Neuronal stem cell (in vitro differentiated cells): ENCODE results near the gene DOCK4.

Experiments
- DNase-seq: peaks from one replicate; pipeline ENCODE4 v3.0.0-alpha.2; 2013; ENCODE audit warnings: low spot score
- H2AFZ ChIP-seq: one replicate; pipeline ENCODE4 v1.6.1; 2013; ENCODE audit warnings: mild to moderate bottlenecking, low read length, inconsistent platforms
- H2AK5ac ChIP-seq: 2 replicates; pipeline ENCODE4 v1.6.1; 2013; ENCODE audit warnings: low read depth, mild to moderate bottlenecking, inconsistent platforms, low read length, moderate library complexity, mixed read lengths
- H2BK120ac ChIP-seq: 2 replicates; pipeline ENCODE4 v1.6.1; 2013; ENCODE audit warnings: low read depth, mild to moderate bottlenecking, inconsistent platforms, low read length, moderate library complexity, mixed read lengths
- H2BK12ac ChIP-seq: one replicate; pipeline ENCODE4 v1.6.1; 2013; ENCODE audit warnings: low read length, inconsistent platforms
- H2BK15ac ChIP-seq: 2 replicates; pipeline ENCODE4 v1.6.1; 2013; ENCODE audit warnings: mild to moderate bottlenecking, low read length, inconsistent platforms, mixed read lengths
- H2BK5ac ChIP-seq: one replicate; pipeline ENCODE4 v1.6.1; 2013; ENCODE audit warnings: inconsistent platforms, mild to moderate bottlenecking, low read length, moderate library complexity
- H3K14ac ChIP-seq: one replicate; pipeline ENCODE4 v1.6.1; 2013; ENCODE audit warnings: low read length, inconsistent platforms
- H3K18ac ChIP-seq: 2 replicates; pipeline ENCODE4 v1.6.1; 2013; ENCODE audit warnings: low read length, inconsistent platforms
- H3K23ac ChIP-seq: 2 replicates; pipeline ENCODE4 v1.6.1; 2013; ENCODE audit warnings: low read depth, mild to moderate bottlenecking, mixed read lengths, low read length, inconsistent platforms; ENCODE audit not compliant: poor library complexity
- H3K27ac ChIP-seq: replicated peaks from 3 replicates; pipeline ENCODE4 v1.5.1; 2013; ENCODE audit warnings: low read length, inconsistent platforms
- H3K27me3 ChIP-seq, 3 experiments: 2 replicates each; pipeline ENCODE4 v1.6.1; 2013; ENCODE audit warnings: low read length in 3 of 3, mild to moderate bottlenecking in 2 of 3, inconsistent platforms in 1 of 3, low read depth in 1 of 3, mixed read lengths in 1 of 3, moderate library complexity in 1 of 3; ENCODE audit not compliant: control insufficient read depth in 3 of 3, insufficient read depth in 3 of 3
- H3K36me3 ChIP-seq, 2 donors: replicated peaks in 1 of 2; 2 replicates each; pipeline ENCODE4 v1.6.1; 2013; ENCODE audit warnings: low read length in 2 of 2; ENCODE audit not compliant: control insufficient read depth in 2 of 2, insufficient read depth in 2 of 2
- H3K4ac ChIP-seq: 2 replicates; pipeline ENCODE4 v1.6.1; 2013; ENCODE audit warnings: inconsistent platforms, mild to moderate bottlenecking, low read length, moderate library complexity
- H3K4me1 ChIP-seq, 2 donors: 1 replicate in 1 of 2; 2 replicates in 1 of 2; pipeline ENCODE4 v1.6.1; 2013; ENCODE audit warnings: low read length in 2 of 2, low read depth in 1 of 2; ENCODE audit not compliant: control insufficient read depth in 2 of 2, insufficient read depth in 1 of 2
- H3K4me2 ChIP-seq: one replicate; pipeline ENCODE4 v1.6.1; 2013; ENCODE audit warnings: mild to moderate bottlenecking, low read length, inconsistent platforms; ENCODE audit not compliant: insufficient read depth, poor library complexity, severe bottlenecking
- H3K4me3 ChIP-seq, 2 donors: 2 replicates each; pipeline ENCODE4 v1.5.1; 2013; ENCODE audit warnings: low read length in 2 of 2, mild to moderate bottlenecking in 2 of 2, inconsistent platforms in 1 of 2, moderate library complexity in 1 of 2
- H3K79me1 ChIP-seq: one replicate; pipeline ENCODE4 v1.6.1; 2013; ENCODE audit warnings: low read depth, mild to moderate bottlenecking, inconsistent platforms, low read length, moderate library complexity
- H3K9ac ChIP-seq: one replicate; pipeline ENCODE4 v1.6.1; 2013; ENCODE audit warnings: mild to moderate bottlenecking, low read depth, low read length, inconsistent platforms; ENCODE audit not compliant: poor library complexity
- H3K9me3 ChIP-seq, 2 donors: replicated peaks in 1 of 2; 2 replicates each; pipeline versions ENCODE3 to v1.6.1; 2013; ENCODE audit warnings: low read length in 2 of 2, mild to moderate bottlenecking in 2 of 2, inconsistent platforms in 1 of 2, low read depth in 1 of 2, mixed read lengths in 1 of 2, moderate library complexity in 1 of 2; ENCODE audit not compliant: control insufficient read depth in 2 of 2, insufficient read depth in 1 of 2
- H4K8ac ChIP-seq: one replicate; pipeline ENCODE4 v1.6.1; 2013; ENCODE audit warnings: low read depth, mild to moderate bottlenecking, inconsistent platforms, low read length, moderate library complexity
- H4K91ac ChIP-seq: one replicate; pipeline ENCODE4 v1.6.1; 2013; ENCODE audit warnings: low read length, low read depth, mild to moderate bottlenecking, inconsistent platforms; ENCODE audit not compliant: poor library complexity
- WGBS, 2 donors: extraction: QIAGEN DNeasy Blood & Tissue Kit; methylation state at CpG; one replicate each; pipeline ENCODE4 v1.1.7; 2013; ENCODE audit warnings: missing lambda C conversion rate in 2 of 2, mixed read lengths in 1 of 2; ENCODE audit not compliant: insufficient read length in 2 of 2, insufficient replicate concordance in 1 of 2; ENCODE audit errors: extremely low coverage in 2 of 2; 5-methylcytosine and 5-hydroxymethylcytosine counted together

The DOCK4 gene

GRCh38 chr7:111835066-111835465 is 371.1 kb downstream of the DOCK4 start:
- H3K23ac ChIP-seq, result no peak overlapping the region
- H2BK5ac ChIP-seq, result no peak overlapping the region
- no peak overlapping the region for H2BK12ac ChIP-seq
- no peak overlapping the region for H2AFZ ChIP-seq
- peaks cover 0 to 14% of the 10 kb centered on the region in 2 donors for H3K9me3 ChIP-seq
- no peak overlapping the region for H2BK15ac ChIP-seq
- no peak overlapping the region for H3K27ac ChIP-seq
- H4K91ac ChIP-seq, result no peak overlapping the region
- H4K8ac ChIP-seq, result no peak overlapping the region
- no peak overlapping the region for H3K4me2 ChIP-seq
- no peaks in the 10 kb centered on the region for H3K79me1 ChIP-seq
- no peak overlapping the region for H3K4ac ChIP-seq
- H3K27me3 ChIP-seq, result no peaks in the 10 kb centered on the region
- H3K14ac ChIP-seq, result no peak overlapping the region
- no peak for DNase-seq
- peaks cover 0 to 16% of the 10 kb centered on the region in 2 donors for H3K36me3 ChIP-seq
- H3K4me3 ChIP-seq, result no peak overlapping the region
- no peak overlapping the region for H3K9ac ChIP-seq
- H2AK5ac ChIP-seq, result no peak overlapping the region
- H2BK120ac ChIP-seq, result no peak overlapping the region
- no peaks in the 10 kb centered on the region for H3K4me1 ChIP-seq
- H3K18ac ChIP-seq, result no peak overlapping the region

GRCh38 chr7:111834367-111834766 is 371.8 kb downstream of the DOCK4 start:
- no peaks in the 10 kb centered on the region for H3K4me1 ChIP-seq
- H3K27ac ChIP-seq, result no peak overlapping the region
- H4K91ac ChIP-seq, result no peak overlapping the region
- no peak overlapping the region for H4K8ac ChIP-seq
- no peak overlapping the region for H3K18ac ChIP-seq
- no peak overlapping the region for H3K23ac ChIP-seq
- no peak for DNase-seq
- no peaks in the 10 kb centered on the region for H3K27me3 ChIP-seq
- no peak overlapping the region for H3K9ac ChIP-seq
- H3K79me1 ChIP-seq, result no peaks in the 10 kb centered on the region
- H2BK15ac ChIP-seq, result no peak overlapping the region
- H3K4me2 ChIP-seq, result no peak overlapping the region
- no peak overlapping the region for H2BK120ac ChIP-seq
- no peak overlapping the region for H2AK5ac ChIP-seq
- H3K4me3 ChIP-seq, result no peak overlapping the region
- no peak overlapping the region for H3K4ac ChIP-seq
- H3K14ac ChIP-seq, result no peak overlapping the region
- H3K9me3 ChIP-seq, result peaks cover 0 to 14% of the 10 kb centered on the region in 2 donors
- H2BK12ac ChIP-seq, result no peak overlapping the region
- H2BK5ac ChIP-seq, result no peak overlapping the region
- WGBS, 2 donors, result no CpG with 5 or more reads among the region's 2 CpGs
- peaks cover 0 to 16% of the 10 kb centered on the region in 2 donors for H3K36me3 ChIP-seq
- H2AFZ ChIP-seq, result no peak overlapping the region

DNA sequence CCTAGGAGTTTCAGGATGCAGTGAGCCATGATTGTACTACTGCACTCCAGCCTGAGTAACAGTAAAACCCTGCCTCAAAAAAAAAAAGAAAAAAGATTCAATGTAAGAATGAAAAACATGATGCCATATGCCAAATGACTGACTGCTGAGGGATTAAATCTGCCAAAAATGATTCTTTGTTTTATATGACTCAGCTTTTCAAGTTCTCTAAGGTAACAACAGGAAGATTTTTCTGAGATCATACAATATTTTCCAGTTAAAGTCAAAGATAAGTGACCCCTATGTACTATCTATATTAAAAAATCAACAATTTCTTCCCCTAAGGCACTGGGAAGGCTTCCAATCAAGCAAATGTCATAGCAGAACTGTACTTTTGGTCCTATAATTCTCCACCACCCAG is 372.7 kb downstream of the DOCK4 start:
- Histone ChIP-seq H3K27me3 (no peaks in the 10 kb centered on the region), H3K23ac (no peak overlapping the region), H2BK120ac (no peak overlapping the region), H3K79me1 (no peaks in the 10 kb centered on the region), H3K4me3 (no peak overlapping the region), H3K4me1 (no peaks in the 10 kb centered on the region), H3K9me3 (peaks cover 0 to 14% of the 10 kb centered on the region in 2 donors), H3K9ac (no peak overlapping the region), H4K91ac (no peak overlapping the region), H3K14ac (no peak overlapping the region), H2AFZ (no peak overlapping the region), H2BK5ac (no peak overlapping the region), H3K4ac (no peak overlapping the region), H3K36me3 (peaks cover 0 to 16% of the 10 kb centered on the region in 2 donors), H3K4me2 (no peak overlapping the region), H3K27ac (no peak overlapping the region), H2AK5ac (no peak overlapping the region), H2BK15ac (no peak overlapping the region), H3K18ac (no peak overlapping the region), H4K8ac (no peak overlapping the region), H2BK12ac (no peak overlapping the region)
- DNase-seq, result no peak

- no peak overlapping the region for H2AFZ ChIP-seq
- no peaks in the 10 kb centered on the region for H3K4me1 ChIP-seq
- H3K36me3 ChIP-seq, result peaks cover 0 to 16% of the 10 kb centered on the region in 2 donors
- no peak overlapping the region for H3K23ac ChIP-seq
- H3K18ac ChIP-seq, result no peak overlapping the region
- no peak overlapping the region for H4K8ac ChIP-seq
- H4K91ac ChIP-seq, result no peak overlapping the region
- no peak overlapping the region for H3K14ac ChIP-seq
- no peaks in the 10 kb centered on the region for H3K79me1 ChIP-seq
- H3K4ac ChIP-seq, result no peak overlapping the region
- H3K4me3 ChIP-seq, result no peak overlapping the region
- no peak overlapping the region for H3K4me2 ChIP-seq
- H2BK5ac ChIP-seq, result no peak overlapping the region
- no peaks in the 10 kb centered on the region for H3K27me3 ChIP-seq
- H2BK12ac ChIP-seq, result no peak overlapping the region
- peaks cover 0 to 11% of the 10 kb centered on the region in 2 donors for H3K9me3 ChIP-seq
- no peak overlapping the region for H2BK15ac ChIP-seq
- no CpG with 5 or more reads among the region's 5 CpGs for WGBS, 2 donors
- peak overlapping the region; percentile 89 for H2BK120ac ChIP-seq
- H3K27ac ChIP-seq, result no peak overlapping the region
- H3K9ac ChIP-seq, result no peak overlapping the region
- no peak for DNase-seq
- no peak overlapping the region for H2AK5ac ChIP-seq
Observed at GRCh38 chr7:111832174-111832573, 374.0 kb downstream of the DOCK4 start.
